ENCODE data around the gene STXBP6. TPM values are rescaled to one million over a fixed set of nuclear protein-coding genes. Genes with fewer than 3 reads are reported as not detected.

STXBP6 gene
- total RNA-seq, 1 donor = 0.27 TPM

DNA sequence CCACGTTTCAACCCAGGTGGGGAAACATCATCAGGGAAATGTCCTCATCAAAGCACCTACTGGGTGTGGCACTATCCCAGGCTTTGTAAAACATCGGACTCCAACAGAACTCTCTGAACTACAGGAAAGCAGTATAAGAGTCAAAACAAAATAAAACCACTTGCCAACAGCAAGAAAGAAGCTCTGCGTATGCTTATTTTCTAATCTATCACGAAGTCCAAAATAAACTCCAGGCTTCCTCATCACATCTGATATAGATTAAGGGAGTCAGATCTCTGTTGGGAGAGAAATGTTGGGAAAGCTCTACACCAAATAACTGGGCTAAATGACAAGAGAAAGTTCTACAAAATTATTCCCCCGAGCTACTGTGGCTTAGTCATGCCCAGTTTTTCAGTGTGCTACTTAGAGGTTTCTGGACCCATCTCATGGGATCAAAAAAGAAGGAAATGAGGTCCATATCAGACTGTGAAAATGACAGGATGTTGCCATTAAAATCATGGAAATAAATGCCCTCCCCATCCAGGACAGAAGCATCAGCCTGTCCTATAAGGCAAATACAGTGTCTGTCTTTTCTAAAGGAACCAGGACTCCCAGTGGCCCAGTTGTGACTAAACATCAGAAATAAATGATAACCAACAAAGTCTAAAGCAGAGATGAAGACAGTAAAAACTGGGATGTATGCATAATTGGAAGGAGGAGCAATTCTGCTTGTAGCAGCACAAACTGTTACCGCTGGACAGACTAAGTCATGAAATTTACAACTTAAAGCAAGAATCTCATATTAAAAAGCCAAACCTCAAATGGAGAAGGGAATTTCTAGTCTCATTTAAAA, 149.5 kb downstream of the STXBP6 start:
- peak; percentile 91 for DNase-seq (ENCODE audit: low read depth)
- TF ChIP-seq, protein P1, sequence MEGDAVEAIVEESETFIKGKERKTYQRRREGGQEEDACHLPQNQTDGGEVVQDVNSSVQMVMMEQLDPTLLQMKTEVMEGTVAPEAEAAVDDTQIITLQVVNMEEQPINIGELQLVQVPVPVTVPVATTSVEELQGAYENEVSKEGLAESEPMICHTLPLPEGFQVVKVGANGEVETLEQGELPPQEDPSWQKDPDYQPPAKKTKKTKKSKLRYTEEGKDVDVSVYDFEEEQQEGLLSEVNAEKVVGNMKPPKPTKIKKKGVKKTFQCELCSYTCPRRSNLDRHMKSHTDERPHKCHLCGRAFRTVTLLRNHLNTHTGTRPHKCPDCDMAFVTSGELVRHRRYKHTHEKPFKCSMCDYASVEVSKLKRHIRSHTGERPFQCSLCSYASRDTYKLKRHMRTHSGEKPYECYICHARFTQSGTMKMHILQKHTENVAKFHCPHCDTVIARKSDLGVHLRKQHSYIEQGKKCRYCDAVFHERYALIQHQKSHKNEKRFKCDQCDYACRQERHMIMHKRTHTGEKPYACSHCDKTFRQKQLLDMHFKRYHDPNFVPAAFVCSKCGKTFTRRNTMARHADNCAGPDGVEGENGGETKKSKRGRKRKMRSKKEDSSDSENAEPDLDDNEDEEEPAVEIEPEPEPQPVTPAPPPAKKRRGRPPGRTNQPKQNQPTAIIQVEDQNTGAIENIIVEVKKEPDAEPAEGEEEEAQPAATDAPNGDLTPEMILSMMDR (IDR thresholded peaks at IDR 0.05; ENCODE audit: insufficient read depth, low read length) = no peak

DNA sequence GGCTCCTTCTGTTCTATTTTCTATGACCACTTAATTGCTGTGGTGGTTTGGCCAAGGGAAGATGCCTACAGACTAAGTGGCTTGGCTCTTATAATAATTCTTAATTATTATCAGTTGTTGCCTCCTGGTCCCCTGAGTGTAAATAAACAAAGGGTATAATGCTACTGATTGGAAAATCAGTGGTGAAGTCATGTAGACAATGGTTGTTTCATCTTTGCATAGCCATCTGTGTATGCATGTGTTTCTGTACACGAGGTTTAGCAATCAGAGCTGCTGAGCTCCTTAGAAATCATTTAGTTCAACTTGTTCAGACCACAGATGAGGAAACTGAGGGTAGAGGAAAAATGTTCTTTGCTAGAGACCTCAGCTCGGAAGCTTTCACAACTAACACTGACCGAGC, 152.2 kb downstream of the STXBP6 start:
- DNase-seq (ENCODE audit: low read depth) = no peak
- TF ChIP-seq, protein P1 (IDR thresholded peaks at IDR 0.05; ENCODE audit: insufficient read depth, low read length) = no peak
- no peak overlapping the region for H3K4me3 ChIP-seq (ENCODE audit: low read depth, low read length)

More for the DNA sequence above, 149.5 kb downstream of the STXBP6 start:
- no peak overlapping the region for H3K4me3 ChIP-seq (ENCODE audit: low read depth, low read length)

DNA sequence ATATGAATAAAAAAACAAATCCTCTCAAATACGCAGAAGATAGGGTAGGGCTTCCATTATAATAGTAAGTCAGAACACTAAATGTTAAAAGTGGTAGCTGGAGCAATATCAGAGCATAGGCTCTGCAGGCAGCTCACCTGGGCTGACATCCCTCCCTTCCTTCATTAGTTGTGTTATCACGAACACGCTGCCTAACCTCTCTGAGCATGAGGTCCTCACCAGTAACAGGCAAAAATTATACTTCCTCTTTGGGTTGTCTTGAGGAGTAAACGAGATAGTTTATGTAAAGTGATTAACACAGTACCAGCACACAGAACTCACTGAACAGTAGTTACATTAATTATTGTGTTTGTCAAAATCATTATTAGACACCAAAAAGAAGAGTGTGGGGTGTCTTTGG, 154.3 kb downstream of the STXBP6 start:
- no peak overlapping the region for H3K4me3 ChIP-seq (ENCODE audit: low read depth, low read length)
- TF ChIP-seq, protein P1 (IDR thresholded peaks at IDR 0.05; ENCODE audit: insufficient read depth, low read length) = no peak
- no peak for DNase-seq (ENCODE audit: low read depth)

DNA sequence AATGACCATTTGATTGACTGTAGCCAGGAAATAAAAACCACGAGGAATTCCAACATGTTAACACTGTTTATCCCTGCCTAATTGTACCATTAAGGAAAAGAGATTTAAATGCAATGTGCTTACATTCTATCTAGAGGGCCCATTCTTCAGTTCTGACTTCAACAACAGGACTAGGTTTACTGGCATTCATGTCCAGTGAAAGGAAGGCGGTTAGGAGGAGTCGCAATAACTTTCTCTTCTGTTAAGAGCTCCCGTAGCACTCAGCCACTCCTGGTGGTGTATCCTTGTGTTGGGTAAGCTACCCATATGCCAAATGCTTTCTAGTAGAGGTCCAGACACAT, 154.7 kb downstream of the STXBP6 start:
- H3K4me3 ChIP-seq (ENCODE audit: low read depth, low read length) = no peak overlapping the region
- TF ChIP-seq, protein P1 (IDR thresholded peaks at IDR 0.05; ENCODE audit: insufficient read depth, low read length) = no peak
- no peak for DNase-seq (ENCODE audit: low read depth)

DNA sequence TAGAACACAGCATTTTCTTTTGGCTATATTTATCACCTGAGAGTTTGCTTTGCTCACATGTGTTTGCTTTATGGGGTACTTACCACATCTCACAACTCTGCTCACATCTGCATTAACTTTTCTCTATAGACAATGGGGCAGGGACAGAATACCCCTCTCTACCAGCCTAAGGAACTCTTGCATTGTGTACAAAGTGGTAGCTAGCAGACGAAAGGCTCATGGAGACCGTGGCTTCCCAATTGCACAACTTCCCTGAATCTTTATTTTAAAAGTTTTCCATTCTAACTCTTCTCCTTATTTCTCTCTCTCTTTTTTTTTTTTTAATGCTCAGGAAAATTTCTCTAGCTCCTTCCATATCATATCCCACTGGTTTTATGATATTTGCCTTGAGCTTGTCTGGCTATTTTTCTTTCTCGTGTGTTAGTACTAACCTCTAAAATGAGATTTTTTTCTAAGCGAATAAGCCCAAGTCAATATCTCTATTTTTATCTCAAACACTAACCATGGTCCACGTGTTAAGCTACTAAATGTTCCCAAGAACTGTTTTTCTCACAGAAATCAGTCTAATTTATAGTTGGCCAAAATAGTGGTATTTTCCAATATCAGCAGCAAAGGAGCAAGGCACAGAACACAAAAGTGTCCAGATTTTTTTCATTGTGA, 155.2 kb downstream of the STXBP6 start:
- H3K4me3 ChIP-seq (ENCODE audit: low read depth, low read length) = no peak overlapping the region
- DNase-seq (ENCODE audit: low read depth) = no peak
- TF ChIP-seq, protein P1 (IDR thresholded peaks at IDR 0.05; ENCODE audit: insufficient read depth, low read length) = no peak

DNA sequence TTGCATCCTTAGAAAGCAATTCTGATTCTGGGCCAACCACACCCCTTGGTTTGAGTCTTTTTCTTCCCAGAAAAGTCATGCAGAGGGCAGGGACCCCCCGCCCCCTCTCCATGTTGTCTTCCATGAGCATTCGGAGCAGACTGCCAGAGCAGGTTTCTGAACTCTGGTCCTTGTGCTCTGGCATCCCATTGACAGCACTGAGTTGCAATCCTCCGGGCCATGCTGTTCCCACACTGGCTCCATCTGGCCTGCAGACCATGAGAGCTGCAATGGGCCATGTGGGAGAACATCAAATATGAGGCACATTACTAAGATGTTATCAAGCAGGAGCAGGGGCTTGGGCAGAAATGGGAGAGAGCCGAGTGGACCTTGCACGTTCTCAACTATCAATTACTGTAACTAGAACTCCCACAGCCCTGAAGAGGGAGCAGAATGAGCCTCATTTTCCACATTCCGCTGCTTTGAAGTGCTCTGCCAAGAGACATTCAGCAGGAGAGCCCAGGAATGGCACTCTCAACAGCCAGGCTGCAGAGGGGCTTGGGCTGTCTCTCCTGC, 157.4 kb downstream of the STXBP6 start:
- no peak overlapping the region for H3K4me3 ChIP-seq (ENCODE audit: low read depth, low read length)
- TF ChIP-seq, protein P1 (IDR thresholded peaks at IDR 0.05; ENCODE audit: insufficient read depth, low read length) = no peak

More for the DNA sequence above, 157.4 kb downstream of the STXBP6 start:
- DNase-seq (ENCODE audit: low read depth) = no peak
